Prostate gland (tissue), 2 donors: ENCODE data around the gene FOXJ3. TPM values are rescaled to one million over a fixed set of nuclear protein-coding genes. Genes with fewer than 3 reads are reported as not detected.
A peak's percentile ranks its signal among the peaks of the same experiment; 100 is the strongest.

ENCODE experiments used
- DNase-seq: peaks from one replicate; pipeline ENCODE4 v3.0.0-alpha.2; 2019; ENCODE audit warnings: low spot score
- H3K27ac ChIP-seq, 2 donors: fragments of 200-600 bp; sonication (generic); 2 replicates each; pipeline ENCODE4 v1.5.1; 2017 to 2019
- H3K27me3 ChIP-seq: fragments of 200-600 bp; sonication (generic); replicated peaks from 2 replicates; pipeline ENCODE4 v1.5.1; 2019; ENCODE audit not compliant: insufficient read depth
- H3K36me3 ChIP-seq, 2 donors: fragments of 200-600 bp; sonication (generic); 1 replicate in 1 of 2; 2 replicates in 1 of 2; pipeline versions ENCODE4 v1.5.1 to v1.8.1; 2017 to 2019
- H3K4me1 ChIP-seq: fragments of 200-600 bp; sonication (generic); replicated peaks from 2 replicates; pipeline ENCODE4 v1.5.1; 2019
- H3K4me3 ChIP-seq, 2 donors: fragments of 200-600 bp; sonication (generic); 2 replicates each; pipeline ENCODE4 v1.5.1; 2017 to 2019
- H3K9me3 ChIP-seq: fragments of 200-600 bp; sonication (generic); 2 replicates; pipeline ENCODE4 v1.5.1; 2017
- CTCF ChIP-seq, 4 experiments: fragments of 200-600 bp in 2 of 4; fragments of 450-650 bp in 2 of 4; sonication (generic) in 2 of 4; IDR thresholded peaks; 1 replicate in 3 of 4; 2 replicates in 1 of 4; pipeline ENCODE4 v1.5.1; 2016 to 2019; ENCODE audit warnings: antibody characterized with exemption in 4 of 4, mild to moderate bottlenecking in 2 of 4, moderate library complexity in 2 of 4
- POLR2A ChIP-seq: fragments of 450-650 bp; IDR thresholded peaks from one replicate; pipeline ENCODE4 v1.6.1; 2016; ENCODE audit warnings: antibody characterized with exemption, mild to moderate bottlenecking
- POLR2AphosphoS5 ChIP-seq: sonication (generic); formaldehyde crosslinking; IDR thresholded peaks from one replicate; pipeline ENCODE4 v1.6.1; 2017; ENCODE audit warnings: antibody characterized with exemption
- WGBS: methylation state at CpG from one replicate; pipeline ENCODE4 v1.1.5; 2018; 5-methylcytosine and 5-hydroxymethylcytosine counted together
- intact Hi-C: fragments of 100-400 bp; cut with DNase I; formaldehyde crosslinking; loops from one replicate; pipeline ENCODE4 v1.14.2; 2022
- total RNA-seq, 2 donors: library from RNA; depleted of rRNA; stranded (reverse); fragments of >200 nt; gene quantifications; one replicate each; pipeline ENCODE4 v1.1.0, GENCODE V29; 2016

The FOXJ3 gene
- total RNA-seq, 2 donors from 2014 or later: 54.1 to 58.5 TPM

- TF ChIP-seq POLR2AphosphoS5: no peak
- no peak for TF ChIP-seq POLR2A
- no peak for TF ChIP-seq CTCF (IDR thresholded peaks at IDR 0.05)
- WGBS: 51% methylated on average over 6 of the region's 6 CpGs
- Histone ChIP-seq H3K4me1 (peaks cover 4% of the 10 kb centered on the region), H3K27me3 (no peaks in the 10 kb centered on the region), H3K27ac (no peak overlapping the region), H3K4me3 (no peak overlapping the region), H3K36me3 (no peaks in the 10 kb centered on the region), H3K9me3 (no peaks in the 10 kb centered on the region)
- no peak for DNase-seq
- intact Hi-C loops: loop anchor here (5.0 kb wide), 1 partner anchor 120 kb away; the partner anchor contains the start of genes PPCS and ZMYND12
Measured at GRCh38 chr1:42336978-42337377, 1.9 kb upstream of the FOXJ3 start.

DNA sequence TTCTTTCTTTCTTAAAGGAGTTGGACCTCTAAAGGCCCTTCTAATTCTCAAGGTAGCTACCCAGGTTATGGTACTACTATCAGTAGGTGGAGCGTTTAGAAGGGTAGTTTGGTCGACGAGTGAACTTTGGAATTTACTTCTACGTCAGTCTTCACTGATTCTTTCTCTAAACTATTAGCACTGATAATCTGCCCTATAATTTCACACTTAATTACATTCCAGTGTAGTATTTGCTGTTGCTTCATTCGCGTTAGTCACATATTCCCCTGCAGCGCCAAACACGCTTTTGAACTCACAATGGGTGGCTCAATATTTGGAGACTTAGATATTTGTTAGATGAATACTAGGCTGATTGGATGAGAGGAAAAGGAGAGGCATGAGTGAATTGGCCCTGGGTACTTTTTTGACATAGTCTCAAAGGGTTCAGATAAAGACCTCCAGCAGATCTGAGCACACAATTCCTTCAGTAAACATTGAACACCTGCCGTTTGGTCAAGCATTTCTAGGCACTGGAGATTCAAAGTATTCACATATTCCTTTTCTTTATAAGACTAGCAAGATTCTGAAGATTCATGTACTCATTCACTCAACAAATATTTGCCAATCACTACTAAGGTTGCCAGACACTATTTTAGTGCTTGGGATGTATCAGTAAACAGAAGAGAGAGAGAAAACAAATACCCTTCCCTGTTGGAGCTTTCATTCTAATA, 929 bp upstream of the FOXJ3 start:
- Histone ChIP-seq H3K4me1 (peaks cover 4% of the 10 kb centered on the region), H3K27me3 (no peaks in the 10 kb centered on the region), H3K36me3 (no peaks in the 10 kb centered on the region), H3K9me3 (no peaks in the 10 kb centered on the region), H3K27ac (peak overlapping the region; percentile 94 to 96), H3K4me3 (peak overlapping the region; percentile 95 to 98)
- intact Hi-C loops: loop anchor here (5.0 kb wide), 1 partner anchor 121 kb away; the partner anchor contains the start of genes PPCS and ZMYND12
- no peak for DNase-seq
- TF ChIP-seq CTCF (IDR thresholded peaks at IDR 0.05) (no peak), POLR2A (no peak), POLR2AphosphoS5 (no peak)
- WGBS: 12% methylated on average over 9 of the region's 9 CpGs

- peak; percentile 34 for DNase-seq
- Histone ChIP-seq H3K4me1 (peaks cover 4% of the 10 kb centered on the region), H3K27ac (peak overlapping the region; percentile 94 to 96), H3K9me3 (no peaks in the 10 kb centered on the region), H3K36me3 (no peaks in the 10 kb centered on the region), H3K27me3 (no peaks in the 10 kb centered on the region), H3K4me3 (peak overlapping the region; percentile 95 to 98)
- intact Hi-C loops: loop anchor here (5.0 kb wide), 2 partner anchors 123 to 157 kb away; partner anchors contain the start of genes PPCS and ZMYND12
- peak; percentile 26 for TF ChIP-seq POLR2AphosphoS5
- no peak for TF ChIP-seq POLR2A
- TF ChIP-seq CTCF (IDR thresholded peaks at IDR 0.05): peak in 1 of 4 experiments; percentile 11
- WGBS: 0% methylated on average over 26 of the region's 58 CpGs
Measured at GRCh38 chr1:42334240-42335049, 590 bp downstream of the FOXJ3 start.

GRCh38 chr1:42333662-42334239, 1.3 kb downstream of the FOXJ3 start:
- intact Hi-C loops: loop anchor here (5.0 kb wide), 1 partner anchor 156 kb away; no protein-coding TSS in a partner anchor
- peak overlapping the region; percentile 94 to 96 for H3K27ac ChIP-seq
- H3K4me3 ChIP-seq: peak overlapping the region; percentile 95 to 98
- no peaks in the 10 kb centered on the region for H3K27me3 ChIP-seq
- WGBS: 6% methylated on average over 6 of the region's 6 CpGs
- no peak for DNase-seq
- H3K9me3 ChIP-seq: no peaks in the 10 kb centered on the region
- no peaks in the 10 kb centered on the region for H3K36me3 ChIP-seq
- peaks cover 4% of the 10 kb centered on the region for H3K4me1 ChIP-seq
- TF ChIP-seq POLR2A (no peak), POLR2AphosphoS5 (no peak), CTCF (IDR thresholded peaks at IDR 0.05) (no peak)
